SK-N-SH (cell line): Measurements from ENCODE around the gene RELT. TPM values are rescaled to one million over a fixed set of nuclear protein-coding genes. Genes with fewer than 3 reads are reported as not detected.

Source experiments
- CTCF ChIA-PET: fragments of 300-600, 350-600 bp; formaldehyde crosslinking; extraction: SDS; loops from one replicate; lab custom pipeline; 2021; lab: Yijun Ruan, JAX
- POLR2A ChIA-PET: fragments of 350-600 bp; sonication (Branson Sonifier 250); formaldehyde crosslinking; extraction: SDS; loops from one replicate; lab custom pipeline; 2020; ENCODE audit warnings: antibody characterized with exemption, inconsistent platforms; lab: Yijun Ruan, JAX
- DNase-seq: peaks from one replicate; pipeline ENCODE4 v3.0.0; 2012
- H2AFZ ChIP-seq: fragments of 200-600 bp; sonication (generic); 2 replicates; pipeline ENCODE4 v1.8.1; 2016; ENCODE audit warnings: antibody characterized with exemption, mild to moderate bottlenecking, low read depth
- H3F3A ChIP-seq: fragments of 200-600 bp; sonication (generic); replicated peaks from 2 replicates; pipeline ENCODE3; 2016; ENCODE audit warnings: antibody characterized with exemption, mild to moderate bottlenecking; ENCODE audit not compliant: insufficient read depth
- H3K27ac ChIP-seq, 2 experiments: fragments of 200-500 bp in 1 of 2; fragments of 200-600 bp in 1 of 2; sonication (Bioruptor generic) in 1 of 2; sonication (generic), shearing (Covaris generic) in 1 of 2; 2 replicates each; pipeline versions ENCODE4 v1.5.1 to v1.6.1; 2014 to 2016; ENCODE audit warnings: low read depth in 2 of 2, inconsistent platforms in 1 of 2, low read length in 1 of 2, mild to moderate bottlenecking in 1 of 2, mixed read lengths in 1 of 2
- H3K27me3 ChIP-seq: fragments of 200-600 bp; sonication (generic), shearing (Covaris generic); 2 replicates; pipeline ENCODE4 v1.6.1; 2016; ENCODE audit warnings: mixed run types; ENCODE audit not compliant: insufficient read depth
- H3K36me3 ChIP-seq, 2 experiments: fragments of 200-500 bp in 1 of 2; fragments of 200-600 bp in 1 of 2; sonication (Bioruptor generic) in 1 of 2; sonication (generic) in 1 of 2; replicated peaks in 1 of 2; 2 replicates each; pipeline versions ENCODE3 to v1.5.1; 2014 to 2016; ENCODE audit warnings: low read length in 1 of 2, mild to moderate bottlenecking in 1 of 2; ENCODE audit not compliant: insufficient read depth in 2 of 2, control insufficient read depth in 1 of 2
- H3K4me1 ChIP-seq, 2 experiments: fragments of 200-500 bp in 1 of 2; fragments of 200-600 bp in 1 of 2; sonication (Bioruptor generic) in 1 of 2; sonication (generic), shearing (Covaris generic) in 1 of 2; 2 replicates each; pipeline versions ENCODE4 v1.5.1 to v1.6.1; 2014 to 2016; ENCODE audit warnings: low read depth in 1 of 2, low read length in 1 of 2, mixed run types in 1 of 2; ENCODE audit not compliant: insufficient read depth in 2 of 2, control insufficient read depth in 1 of 2
- H3K4me2 ChIP-seq: fragments of 200-600 bp; sonication (generic), shearing (Covaris generic); 2 replicates; pipeline ENCODE4 v1.6.1; 2017; ENCODE audit warnings: mixed run types
- H3K4me3 ChIP-seq, 2 experiments: fragments of 200-500 bp in 1 of 2; fragments of 200-600 bp in 1 of 2; sonication (Bioruptor generic) in 1 of 2; sonication (generic), shearing (Covaris generic) in 1 of 2; 2 replicates each; pipeline versions ENCODE4 v1.5.1 to v1.8.1; 2014 to 2016; ENCODE audit warnings: low read depth in 2 of 2, inconsistent platforms in 1 of 2, low read length in 1 of 2, mild to moderate bottlenecking in 1 of 2, mixed read lengths in 1 of 2, moderate library complexity in 1 of 2
- H3K79me2 ChIP-seq: fragments of 200-600 bp; sonication (generic); 2 replicates; pipeline ENCODE4 v1.8.1; 2017; ENCODE audit warnings: mild to moderate bottlenecking; ENCODE audit not compliant: insufficient read depth
- H3K9ac ChIP-seq: fragments of 200-600 bp; sonication (generic); 2 replicates; pipeline ENCODE4 v1.6.1; 2017; ENCODE audit warnings: mixed run types
- H3K9me2 ChIP-seq: fragments of 200-600 bp; sonication (generic); 2 replicates; pipeline ENCODE4 v1.6.1; 2017; ENCODE audit warnings: mixed run types
- H3K9me3 ChIP-seq: fragments of 200-600 bp; sonication (generic); 2 replicates; pipeline ENCODE4 v1.6.1; 2017; ENCODE audit warnings: mixed run types, mild to moderate bottlenecking, moderate library complexity
- H4K20me1 ChIP-seq: fragments of 200-600 bp; sonication (generic); 2 replicates; pipeline ENCODE4 v1.6.1; 2017; ENCODE audit warnings: mild to moderate bottlenecking, mixed run types; ENCODE audit not compliant: insufficient read depth
- CHD2 ChIP-seq: fragments of 150-350 bp; IDR thresholded peaks from 2 replicates; pipeline ENCODE4 v1.6.1; 2018; ENCODE audit warnings: low read length; ENCODE audit not compliant: partially characterized antibody
- CTCF ChIP-seq: fragments of 200-600 bp; sonication (generic); IDR thresholded peaks from 2 replicates; pipeline ENCODE4 v1.6.1; 2017; ENCODE audit warnings: antibody characterized with exemption, mild to moderate bottlenecking, moderate library complexity
- EP300 ChIP-seq, 2 experiments: IDR thresholded peaks; 2 replicates each; pipeline versions ENCODE4 v1.4.0 to v1.6.1; 2012; ENCODE audit warnings: borderline replicate concordance in 1 of 2, low read depth in 1 of 2, low read length in 1 of 2
- FOSL2 ChIP-seq: IDR thresholded peaks from 2 replicates; pipeline ENCODE4 v1.4.0; 2012; ENCODE audit warnings: low read depth, mild to moderate bottlenecking, moderate library complexity, borderline replicate concordance
- FOXJ3 ChIP-seq: sonication (generic); formaldehyde crosslinking; IDR thresholded peaks from 2 replicates; pipeline ENCODE4 v1.5.1; 2020; ENCODE audit warnings: mild to moderate bottlenecking, missing genetic modification reagents
- FOXM1 ChIP-seq: IDR thresholded peaks from 2 replicates; pipeline ENCODE4 v1.4.0; 2012; ENCODE audit warnings: low read depth, mild to moderate bottlenecking
- GATA2 ChIP-seq: sonication (generic); formaldehyde crosslinking; IDR thresholded peaks from 2 replicates; pipeline ENCODE4 v1.5.0; 2020; ENCODE audit warnings: mild to moderate bottlenecking, missing genetic modification reagents
- MEF2A ChIP-seq: IDR thresholded peaks from 2 replicates; pipeline ENCODE4 v1.4.0; 2012; ENCODE audit warnings: low read depth, borderline replicate concordance
- MXI1 ChIP-seq: IDR thresholded peaks from 2 replicates; pipeline ENCODE4 v1.6.1; 2012; ENCODE audit warnings: mild to moderate bottlenecking, low read depth, low read length, improper control_type of control experiment
- NRF1 ChIP-seq: IDR thresholded peaks from 2 replicates; pipeline ENCODE4 v1.6.1; 2012; ENCODE audit warnings: low read depth, mild to moderate bottlenecking, low read length
- POLR2AphosphoS5 ChIP-seq: IDR thresholded peaks from 2 replicates; pipeline ENCODE4 v1.6.1; 2012; ENCODE audit warnings: low read depth, low read length
- RAD21 ChIP-seq: IDR thresholded peaks from 2 replicates; pipeline ENCODE4 v1.6.1; 2012; ENCODE audit warnings: mild to moderate bottlenecking, low read length
- RCOR1 ChIP-seq: fragments of 150-350 bp; IDR thresholded peaks from 2 replicates; pipeline ENCODE4 v1.6.1; 2017; ENCODE audit warnings: antibody characterized with exemption, low read length
- REST ChIP-seq: IDR thresholded peaks from 2 replicates; pipeline ENCODE4 v1.6.1; 2012; ENCODE audit warnings: mild to moderate bottlenecking, low read depth, low read length, moderate library complexity
- SIN3A ChIP-seq: IDR thresholded peaks from 2 replicates; pipeline ENCODE4 v1.6.1; 2012; ENCODE audit warnings: low read depth, mild to moderate bottlenecking, low read length, moderate library complexity, borderline replicate concordance
- SMC3 ChIP-seq: IDR thresholded peaks from 2 replicates; pipeline ENCODE4 v1.6.1; 2012; ENCODE audit warnings: low read depth, low read length, improper control_type of control experiment
- TAF1 ChIP-seq: IDR thresholded peaks from 2 replicates; pipeline ENCODE4 v1.6.1; 2012; ENCODE audit warnings: low read depth, mild to moderate bottlenecking, low read length, moderate library complexity, borderline replicate concordance
- TCF12 ChIP-seq: IDR thresholded peaks from 2 replicates; pipeline ENCODE4 v1.4.0; 2012
- TEAD4 ChIP-seq: IDR thresholded peaks from 2 replicates; pipeline ENCODE4 v1.4.0; 2012; ENCODE audit warnings: mild to moderate bottlenecking, borderline replicate concordance; ENCODE audit not compliant: insufficient read depth
- USF2 ChIP-seq: fragments of 150-350 bp; IDR thresholded peaks from 2 replicates; pipeline ENCODE4 v1.6.1; 2017; ENCODE audit warnings: antibody characterized with exemption, low read length, low read depth, borderline replicate concordance
- YY1 ChIP-seq: IDR thresholded peaks from 2 replicates; pipeline ENCODE4 v1.4.0; 2012; ENCODE audit warnings: low read depth, mild to moderate bottlenecking
- WGBS: methylation state at CpG from one replicate; pipeline ENCODE4 v1.1.6; 2017; ENCODE audit warnings: low lambda C conversion rate; 5-methylcytosine and 5-hydroxymethylcytosine counted together
- polyA plus RNA-seq, 3 experiments: library from polyadenylated mRNA; depleted of rRNA; stranded (reverse); fragments of >200 nt; gene quantifications; 2 replicates each; pipeline ENCODE4 v1.2.3, GENCODE V29; 2012

The RELT gene
- polyA plus RNA-seq, 1 of the 3 experiments (the other 2 are of a cell fraction) = 4.3 TPM

- no peak for TF ChIP-seq TCF12
- no peak for TF ChIP-seq CTCF
- TF ChIP-seq POLR2AphosphoS5 = no peak
- no peak for TF ChIP-seq FOXM1
- TF ChIP-seq RAD21 = no peak
- TF ChIP-seq MEF2A = no peak
- no peak for TF ChIP-seq EP300 (IDR thresholded peaks at IDR 0.05; ENCODE audit: borderline replicate concordance in 1 of 2, low read depth in 1 of 2, low read length in 1 of 2)
- Histone ChIP-seq H3K9me3 (no peaks in the 10 kb centered on the region), H3K9ac (no peak overlapping the region), H3K4me2 (no peak overlapping the region), H4K20me1 (no peaks in the 10 kb centered on the region), H3K36me3 (peaks cover 31 to 59% of the 10 kb centered on the region in 2 experiments), H3K27me3 (no peaks in the 10 kb centered on the region), H2AFZ (no peak overlapping the region), H3K4me1 (peaks cover 0 to 10% of the 10 kb centered on the region in 2 experiments; a peak in 1 of 4 replicates), H3F3A (peaks cover 4% of the 10 kb centered on the region), H3K27ac (no peak overlapping the region), H3K9me2 (no peaks in the 10 kb centered on the region), H3K4me3 (no peak overlapping the region), H3K79me2 (no peaks in the 10 kb centered on the region)
- no peak for DNase-seq
- 96% methylated on average over 4 of the region's 4 CpGs for WGBS
- CTCF ChIA-PET = interaction anchor here (1.0 to 22.4 kb wide), 4 partner anchors 9 to 31 kb away, joined by 3 to 313 read pairs (median 3); partner anchors contain the start of gene RELT
- POLR2A ChIA-PET = no interaction called here
These were observed 10.0 kb upstream of the RELT start for GRCh38 chr11:73366265-73366610.

GRCh38 chr11:73366953-73367352 is 9.2 kb upstream of the RELT start:
- Histone ChIP-seq H3K4me3 (no peak overlapping the region), H3K79me2 (no peaks in the 10 kb centered on the region), H3K4me1 (peaks cover 0 to 10% of the 10 kb centered on the region in 2 experiments; a peak in 1 of 4 replicates), H3K27ac (no peak overlapping the region), H3K4me2 (no peak overlapping the region), H3K9me3 (no peaks in the 10 kb centered on the region), H3F3A (peaks cover 7% of the 10 kb centered on the region), H3K9ac (no peak overlapping the region), H3K36me3 (peaks cover 31 to 58% of the 10 kb centered on the region in 2 experiments), H3K9me2 (no peaks in the 10 kb centered on the region), H2AFZ (no peak overlapping the region), H4K20me1 (no peaks in the 10 kb centered on the region), H3K27me3 (no peaks in the 10 kb centered on the region)
- 94% methylated on average over 6 of the region's 6 CpGs for WGBS
- no peak for DNase-seq
- CTCF ChIA-PET = interaction anchor here (1.0 to 22.4 kb wide), 2 partner anchors 9 to 12 kb away, joined by 3 to 313 read pairs; partner anchors contain the start of gene RELT
- POLR2A ChIA-PET = interaction anchor here (0.5 kb wide), 1 partner anchor 1670 kb away, joined by 4 read pairs; no protein-coding TSS in a partner anchor
- no peak for TF ChIP-seq EP300 (IDR thresholded peaks at IDR 0.05; ENCODE audit: borderline replicate concordance in 1 of 2, low read depth in 1 of 2, low read length in 1 of 2)
- no peak for TF ChIP-seq NRF1
- TF ChIP-seq REST = no peak
- TF ChIP-seq TAF1 = no peak
- TF ChIP-seq SMC3 = no peak
- TF ChIP-seq TEAD4 = no peak
- TF ChIP-seq YY1 = no peak
- no peak for TF ChIP-seq GATA2 (CRISPR knock-in tag)
- no peak for TF ChIP-seq FOXJ3 (CRISPR knock-in tag)
- no peak for TF ChIP-seq SIN3A
- no peak for TF ChIP-seq MXI1
- TF ChIP-seq RCOR1 = no peak
- TF ChIP-seq USF2 = no peak
- no peak for TF ChIP-seq FOSL2
- no peak for TF ChIP-seq CHD2
